Effector memory CD8-positive, alpha-beta T cell (primary cell): ENCODE data around the gene LHB.

ENCODE experiments used
- ATAC-seq: fragments of 150-1000 bp; cut with Tn5 transposase; replicated peaks from 2 replicates; pipeline ENCODE4 v1.10.0; 2021; ENCODE audit warnings: mild to moderate bottlenecking, moderate library complexity
- DNase-seq, 3 experiments: peaks; one replicate each; pipeline ENCODE4 v3.0.0; 2021
- H3K27ac Mint-ChIP-seq, 2 donors: one replicate each; pipeline ENCODE4 v1.8.0; 2022; ENCODE audit warnings: mild to moderate bottlenecking in 2 of 2, mixed read lengths in 2 of 2, moderate library complexity in 2 of 2
- H3K27me3 Mint-ChIP-seq, 2 donors: one replicate each; pipeline ENCODE4 v1.8.0; 2022; ENCODE audit warnings: mixed read lengths in 2 of 2
- H3K36me3 Mint-ChIP-seq: one replicate; pipeline ENCODE4 v1.8.0; 2022; ENCODE audit warnings: mild to moderate bottlenecking, moderate library complexity, mixed read lengths; ENCODE audit not compliant: insufficient read depth
- H3K4me1 Mint-ChIP-seq, 2 donors: one replicate each; pipeline ENCODE4 v1.8.0; 2022; ENCODE audit warnings: low read depth in 2 of 2, mixed read lengths in 2 of 2
- H3K4me3 Mint-ChIP-seq, 2 donors: one replicate each; pipeline ENCODE4 v1.8.0; 2022; ENCODE audit warnings: mild to moderate bottlenecking in 2 of 2, mixed read lengths in 2 of 2, moderate library complexity in 2 of 2
- H3K9me3 Mint-ChIP-seq, 2 donors: one replicate each; pipeline ENCODE4 v1.8.0; 2022; ENCODE audit warnings: mixed read lengths in 2 of 2

LHB gene

GRCh38 chr19:49014123-49014869 lies 2.6 kb downstream of the LHB start:
- Mint-ChIP-seq H3K4me3 (no peak overlapping the region), H3K9me3 (no peaks in the 10 kb centered on the region), H3K4me1 (peaks cover 7 to 8% of the 10 kb centered on the region in 2 donors), H3K27me3 (peaks cover 0 to 5% of the 10 kb centered on the region in 2 donors), H3K36me3 (peaks cover 16% of the 10 kb centered on the region), H3K27ac (peak overlapping the region in 1 of 2 donors; percentile 62)
- DNase-seq (no peak), ATAC-seq (no peak)

DNA sequence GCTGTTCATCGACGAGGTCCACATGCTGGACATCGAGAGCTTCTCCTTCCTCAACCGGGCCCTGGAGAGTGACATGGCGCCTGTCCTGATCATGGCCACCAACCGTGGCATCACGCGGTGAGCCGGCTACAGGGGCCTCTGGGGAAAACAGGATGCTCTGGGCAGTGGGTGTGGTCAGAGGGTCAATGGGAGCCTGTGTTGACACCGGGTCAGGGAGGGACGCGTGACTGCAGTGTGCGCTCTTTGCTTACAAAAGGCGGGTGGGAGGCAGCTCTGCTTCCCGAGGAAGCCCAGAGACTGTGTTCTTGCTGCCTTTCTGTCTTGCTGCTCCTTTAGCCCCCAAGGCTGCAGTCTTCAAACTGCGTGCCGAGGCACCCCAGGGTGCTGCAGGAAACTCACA lies 5.7 kb downstream of the LHB start:
- H3K9me3 Mint-ChIP-seq, result no peaks in the 10 kb centered on the region

GRCh38 chr19:49010453-49010852 lies 6.4 kb downstream of the LHB start:
- Mint-ChIP-seq H3K9me3 (no peaks in the 10 kb centered on the region), H3K4me1 (no peaks in the 10 kb centered on the region)

More for the DNA sequence above, 5.7 kb downstream of the LHB start:
- ATAC-seq (no peak), DNase-seq (no peak)
- Mint-ChIP-seq H3K36me3 (peaks cover 15% of the 10 kb centered on the region), H3K27ac (no peak overlapping the region), H3K4me3 (no peak overlapping the region), H3K4me1 (no peaks in the 10 kb centered on the region), H3K27me3 (no peaks in the 10 kb centered on the region)

GRCh38 chr19:49009828-49010227 lies 7.1 kb downstream of the LHB start:
- ATAC-seq (no peak), DNase-seq (no peak)
- H3K27ac Mint-ChIP-seq, result no peak overlapping the region
- H3K27me3 Mint-ChIP-seq, result no peaks in the 10 kb centered on the region
- no peaks in the 10 kb centered on the region for H3K9me3 Mint-ChIP-seq
- H3K36me3 Mint-ChIP-seq, result peaks cover 24% of the 10 kb centered on the region
- no peak overlapping the region for H3K4me3 Mint-ChIP-seq
- H3K4me1 Mint-ChIP-seq, result no peaks in the 10 kb centered on the region

More at GRCh38 chr19:49010453-49010852, 6.4 kb downstream of the LHB start:
- no peaks in the 10 kb centered on the region for H3K27me3 Mint-ChIP-seq
- H3K36me3 Mint-ChIP-seq, result peaks cover 21% of the 10 kb centered on the region
- DNase-seq (no peak), ATAC-seq (no peak)
- H3K27ac Mint-ChIP-seq, result no peak overlapping the region
- H3K4me3 Mint-ChIP-seq, result no peak overlapping the region

- no peak overlapping the region for H3K27ac Mint-ChIP-seq
- H3K4me1 Mint-ChIP-seq, result no peaks in the 10 kb centered on the region
- H3K9me3 Mint-ChIP-seq, result no peaks in the 10 kb centered on the region
- H3K27me3 Mint-ChIP-seq, result no peaks in the 10 kb centered on the region
- H3K36me3 Mint-ChIP-seq, result peaks cover 43% of the 10 kb centered on the region
- ATAC-seq (no peak), DNase-seq (no peak)
- H3K4me3 Mint-ChIP-seq, result no peak overlapping the region
These were observed 10.0 kb downstream of the LHB start for GRCh38 chr19:49006905-49007304.

DNA sequence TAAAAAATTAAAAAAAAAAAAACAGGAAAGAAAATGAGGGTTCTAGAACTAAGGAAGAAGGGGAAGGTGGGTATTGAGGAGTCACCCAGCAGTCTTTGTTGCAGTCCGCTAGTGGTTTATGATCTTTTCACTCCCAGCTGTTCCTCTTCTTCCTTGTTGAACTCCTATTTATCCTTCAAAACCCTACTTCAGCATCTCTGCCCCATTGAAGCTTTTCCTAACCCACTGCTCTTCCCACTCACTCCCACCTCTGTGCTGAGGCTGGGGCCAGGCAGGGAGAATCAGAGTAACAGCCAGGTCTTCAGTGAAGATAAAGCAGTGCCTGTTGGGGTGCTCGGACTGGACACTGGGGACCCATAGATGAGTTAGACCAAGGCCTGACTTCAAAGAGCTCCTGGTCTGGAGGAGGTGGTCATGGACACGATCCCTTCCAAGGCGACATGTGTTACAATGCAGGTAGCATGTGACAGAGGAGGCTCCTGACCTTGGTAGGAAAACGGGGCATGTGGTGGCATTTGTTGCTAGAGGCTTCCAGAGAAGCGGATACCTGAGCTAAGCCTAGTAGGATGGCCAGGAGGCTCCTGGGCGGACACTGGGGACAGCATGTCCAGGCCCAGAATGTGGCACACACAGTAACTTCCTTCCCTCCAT lies 11.8 kb downstream of the LHB start:
- Mint-ChIP-seq H3K9me3 (no peaks in the 10 kb centered on the region), H3K4me1 (no peaks in the 10 kb centered on the region), H3K4me3 (no peak overlapping the region), H3K27ac (no peak overlapping the region), H3K36me3 (peaks cover 38% of the 10 kb centered on the region), H3K27me3 (no peaks in the 10 kb centered on the region)
- ATAC-seq, result no peak
- no peak for DNase-seq

- H3K9me3 Mint-ChIP-seq, result no peaks in the 10 kb centered on the region
- H3K27me3 Mint-ChIP-seq, result no peaks in the 10 kb centered on the region
- ATAC-seq, result no peak
- H3K36me3 Mint-ChIP-seq, result peaks cover 33% of the 10 kb centered on the region
- H3K4me1 Mint-ChIP-seq, result peaks cover 3 to 7% of the 10 kb centered on the region in 2 donors
- no peak overlapping the region for H3K27ac Mint-ChIP-seq
- no peak overlapping the region for H3K4me3 Mint-ChIP-seq
- DNase-seq, result no peak
These were observed 12.8 kb downstream of the LHB start for GRCh38 chr19:49004133-49004532.

- Mint-ChIP-seq H3K4me3 (no peak overlapping the region), H3K27ac (no peak overlapping the region), H3K27me3 (no peaks in the 10 kb centered on the region), H3K36me3 (peaks cover 25% of the 10 kb centered on the region), H3K9me3 (no peaks in the 10 kb centered on the region), H3K4me1 (peaks cover 14 to 17% of the 10 kb centered on the region in 2 donors)
- peak; percentile 91 for ATAC-seq
- peak; percentile 56 to 59 (median 59) for DNase-seq
These were observed 17.2 kb downstream of the LHB start for GRCh38 chr19:48999481-49000325.

GRCh38 chr19:48997972-48998371 lies 18.9 kb downstream of the LHB start:
- DNase-seq (peak; percentile 29 to 54 (median 40)), ATAC-seq (no peak)
- H3K4me1 Mint-ChIP-seq, result peaks cover 23 to 26% of the 10 kb centered on the region in 2 donors
- H3K27me3 Mint-ChIP-seq, result no peaks in the 10 kb centered on the region
- no peak overlapping the region for H3K4me3 Mint-ChIP-seq
- peaks cover 20% of the 10 kb centered on the region for H3K36me3 Mint-ChIP-seq
- no peaks in the 10 kb centered on the region for H3K9me3 Mint-ChIP-seq
- H3K27ac Mint-ChIP-seq, result peak overlapping the region in 1 of 2 donors; percentile 49

DNA sequence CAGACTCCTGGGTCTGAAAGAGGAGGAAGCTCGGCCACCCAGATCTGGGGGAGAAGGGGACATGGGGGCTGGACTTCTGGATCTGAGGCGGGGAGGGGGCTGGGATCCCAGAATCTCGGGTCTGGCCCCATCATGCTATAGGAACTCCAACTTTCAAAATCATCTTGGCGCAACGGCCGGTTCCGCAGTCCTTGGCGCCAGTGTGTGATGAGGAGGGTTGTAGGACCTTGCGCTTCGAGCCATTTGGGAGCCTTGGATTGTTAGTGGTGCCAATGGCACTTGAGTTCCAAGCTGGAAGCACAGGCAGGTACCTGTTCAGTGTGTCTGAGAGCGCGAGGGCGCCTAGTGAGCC lies 22.9 kb downstream of the LHB start:
- H3K4me3 Mint-ChIP-seq, result peak overlapping the region; percentile 91 to 95
- no peaks in the 10 kb centered on the region for H3K9me3 Mint-ChIP-seq
- H3K36me3 Mint-ChIP-seq, result peaks cover 18% of the 10 kb centered on the region
- no peaks in the 10 kb centered on the region for H3K27me3 Mint-ChIP-seq
- DNase-seq, result no peak
- ATAC-seq, result no peak
- H3K27ac Mint-ChIP-seq, result peak overlapping the region; percentile 91 to 96
- peaks cover 28 to 45% of the 10 kb centered on the region in 2 donors for H3K4me1 Mint-ChIP-seq

GRCh38 chr19:48993175-48994034 lies 23.5 kb downstream of the LHB start, which contains the start of the genes GYS1 and RUVBL2:
GYS1 (minus strand) TSS chr19:48993309; CDS start chr19:48993112, 197 bp downstream.
RUVBL2 (plus strand) TSS chr19:48993887; CDS start chr19:48993912, 25 bp downstream.
- Mint-ChIP-seq H3K9me3 (no peaks in the 10 kb centered on the region), H3K27me3 (no peaks in the 10 kb centered on the region), H3K36me3 (peaks cover 19% of the 10 kb centered on the region), H3K27ac (peak within 1 kb of the TSS; percentile 91 to 96), H3K4me3 (peak within 1 kb of the TSS; percentile 91 to 95), H3K4me1 (peaks cover 28 to 45% of the 10 kb centered on the region in 2 donors)
- DNase-seq, result peak; percentile 97 to 99 (median 99)
- peak; percentile 89 for ATAC-seq

GRCh38 chr19:48992581-48993174 lies 24.2 kb downstream of the LHB start:
- peak overlapping the region; percentile 91 to 96 for H3K27ac Mint-ChIP-seq
- H3K36me3 Mint-ChIP-seq, result peaks cover 19% of the 10 kb centered on the region
- ATAC-seq (no peak), DNase-seq (no peak)
- peaks cover 31 to 39% of the 10 kb centered on the region in 2 donors for H3K4me1 Mint-ChIP-seq
- no peaks in the 10 kb centered on the region for H3K9me3 Mint-ChIP-seq
- H3K4me3 Mint-ChIP-seq, result peak overlapping the region; percentile 91 to 95
- H3K27me3 Mint-ChIP-seq, result no peaks in the 10 kb centered on the region
